HG02642 (cell line): ENCODE results near the gene SNRNP70.
A peak's percentile ranks its signal among the peaks of the same experiment; 100 is the strongest.

Experiments used
- ATAC-seq: cut with Tn5 transposase; IDR thresholded peaks from one replicate; pipeline ENCODE4 v1.9.1; 2021; ENCODE audit warnings: mild to moderate bottlenecking; ENCODE audit not compliant: unreplicated experiment, poor library complexity

Gene SNRNP70

DNA sequence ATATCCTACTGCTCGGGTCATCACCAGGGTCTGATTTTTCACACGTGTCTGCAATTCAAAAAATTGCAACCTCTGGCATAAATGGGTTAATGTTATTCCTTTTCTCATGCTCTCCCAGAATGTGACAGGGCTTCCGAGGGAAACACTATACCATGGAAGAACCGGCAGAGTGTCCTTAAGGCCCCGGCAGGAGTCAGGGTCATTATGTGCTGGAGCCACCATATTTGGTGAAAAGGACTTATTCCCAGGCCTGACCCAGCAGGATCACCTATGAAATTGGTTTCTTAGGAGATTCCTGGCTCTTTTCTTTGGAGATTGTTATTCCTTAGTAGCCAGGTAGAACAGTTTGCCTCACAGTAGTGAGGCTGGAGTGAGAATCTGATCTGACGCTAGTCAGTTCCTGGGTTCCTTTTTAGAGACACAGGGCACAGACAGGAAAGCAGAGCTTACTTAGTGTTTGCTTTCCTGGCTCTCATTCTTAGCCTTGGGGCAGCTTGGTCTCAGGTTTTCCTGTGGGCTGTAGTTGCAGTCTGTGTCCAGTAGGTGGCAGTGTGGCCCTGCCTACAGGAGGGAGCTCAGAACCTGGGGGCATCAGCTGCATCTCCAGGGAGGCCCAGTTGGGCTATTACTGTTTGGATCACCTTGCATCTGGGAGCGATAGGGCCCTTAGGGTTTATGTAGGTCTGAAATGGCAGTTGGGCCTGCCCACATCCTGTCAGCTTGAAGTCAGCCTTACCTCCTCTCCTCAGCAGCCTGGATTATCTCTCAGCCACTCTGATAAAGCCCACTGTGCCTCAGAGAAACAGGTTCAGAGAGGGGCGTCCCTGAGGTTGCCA is 12.4 kb downstream of the SNRNP70 start:
- ATAC-seq, result peak; percentile 47

DNA sequence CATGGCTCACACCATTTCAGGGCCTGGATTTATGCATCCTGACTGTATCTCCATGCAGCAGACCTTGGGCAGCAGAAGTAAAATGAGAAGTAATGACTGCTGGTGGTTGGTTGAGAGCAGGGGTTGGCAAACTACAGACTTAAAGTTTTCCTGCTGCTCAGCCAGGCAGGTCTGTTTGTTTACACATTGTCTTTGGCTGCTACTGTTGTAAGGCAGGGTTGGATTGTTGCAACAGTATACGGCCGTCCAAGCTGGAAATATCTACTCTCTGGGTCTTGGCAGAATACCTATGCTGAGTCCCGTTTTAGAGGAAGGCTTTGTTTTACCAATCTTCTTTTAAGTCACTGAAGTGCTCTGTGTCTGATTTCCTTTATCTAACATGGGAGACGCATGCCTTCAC is 13.5 kb downstream of the SNRNP70 start:
- no peak for ATAC-seq

DNA sequence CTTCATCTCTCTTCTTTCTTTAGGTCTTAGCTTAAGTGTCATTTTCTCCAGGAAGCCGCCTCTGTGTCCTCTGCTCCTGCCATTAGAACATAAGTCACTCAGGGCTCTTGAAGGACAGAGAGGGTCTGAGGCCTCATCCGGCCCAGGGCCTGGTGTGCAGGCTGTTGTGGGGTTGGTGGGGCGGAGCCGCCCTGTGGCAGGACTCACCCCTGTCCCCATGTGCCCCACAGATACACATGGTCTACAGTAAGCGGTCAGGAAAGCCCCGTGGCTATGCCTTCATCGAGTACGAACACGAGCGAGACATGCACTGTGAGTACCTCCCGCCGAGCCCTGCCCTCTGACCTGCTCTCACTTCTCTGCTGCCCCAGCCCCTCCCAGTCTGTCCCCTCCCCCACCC is 15.9 kb downstream of the SNRNP70 start:
- no peak for ATAC-seq

DNA sequence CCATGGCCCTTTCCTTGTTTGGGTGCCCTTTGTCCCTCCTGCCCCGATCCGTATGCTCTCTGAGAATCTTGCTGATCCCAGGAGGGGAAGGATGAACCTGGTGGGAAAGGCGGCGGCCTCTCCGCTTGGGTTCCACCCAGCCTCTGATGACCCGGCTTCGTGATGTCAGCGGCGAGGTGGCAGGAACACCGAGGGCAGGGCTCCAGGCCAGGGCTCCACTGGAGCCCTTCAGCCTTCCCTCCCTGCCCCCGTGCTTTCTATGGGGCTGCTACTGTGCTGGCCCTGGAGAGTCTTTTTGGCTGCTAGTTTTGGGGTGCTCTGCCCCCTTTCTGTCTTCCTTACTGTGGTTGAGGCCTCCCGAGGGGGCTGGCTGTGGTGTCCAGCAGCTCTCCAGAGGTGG is 17.1 kb downstream of the SNRNP70 start:
- no peak for ATAC-seq

DNA sequence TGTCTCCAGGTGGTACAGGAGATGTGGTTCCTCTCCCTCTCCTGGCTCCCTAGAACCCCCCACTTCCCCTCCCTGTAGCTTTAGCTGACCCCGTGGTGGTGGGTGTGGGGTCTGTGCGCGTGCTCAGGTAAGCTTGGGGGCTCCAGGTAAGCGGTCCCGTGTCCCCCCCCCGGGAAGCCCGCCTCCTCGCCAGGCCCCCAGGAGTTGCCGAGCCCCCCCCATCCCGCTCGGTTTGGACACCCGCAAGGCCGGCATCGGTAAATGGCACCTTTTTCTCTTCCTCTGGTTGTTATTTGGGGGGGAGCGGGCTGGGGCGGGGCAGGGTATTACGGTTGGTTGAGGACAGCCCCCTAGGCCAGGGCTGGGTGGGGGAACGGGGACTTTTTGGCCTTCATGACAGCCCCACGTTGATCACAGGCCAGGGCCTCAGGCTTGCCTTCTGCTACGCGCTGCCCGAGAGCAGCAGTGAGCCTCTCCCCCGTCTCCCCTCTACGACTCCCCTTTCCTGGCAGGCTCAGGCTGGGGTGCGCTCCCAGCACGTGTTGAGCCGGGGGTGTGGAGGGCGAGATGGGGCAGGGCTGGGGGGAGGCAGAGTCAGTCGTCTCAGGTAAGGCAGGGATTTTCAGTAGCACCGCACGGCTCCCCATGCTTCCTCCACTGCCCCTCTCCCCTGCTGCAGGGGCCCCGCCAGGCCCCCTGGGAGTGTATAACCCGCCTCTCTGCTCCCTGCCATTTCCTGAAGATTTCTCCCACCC is 18.3 kb downstream of the SNRNP70 start:
- ATAC-seq, result no peak

DNA sequence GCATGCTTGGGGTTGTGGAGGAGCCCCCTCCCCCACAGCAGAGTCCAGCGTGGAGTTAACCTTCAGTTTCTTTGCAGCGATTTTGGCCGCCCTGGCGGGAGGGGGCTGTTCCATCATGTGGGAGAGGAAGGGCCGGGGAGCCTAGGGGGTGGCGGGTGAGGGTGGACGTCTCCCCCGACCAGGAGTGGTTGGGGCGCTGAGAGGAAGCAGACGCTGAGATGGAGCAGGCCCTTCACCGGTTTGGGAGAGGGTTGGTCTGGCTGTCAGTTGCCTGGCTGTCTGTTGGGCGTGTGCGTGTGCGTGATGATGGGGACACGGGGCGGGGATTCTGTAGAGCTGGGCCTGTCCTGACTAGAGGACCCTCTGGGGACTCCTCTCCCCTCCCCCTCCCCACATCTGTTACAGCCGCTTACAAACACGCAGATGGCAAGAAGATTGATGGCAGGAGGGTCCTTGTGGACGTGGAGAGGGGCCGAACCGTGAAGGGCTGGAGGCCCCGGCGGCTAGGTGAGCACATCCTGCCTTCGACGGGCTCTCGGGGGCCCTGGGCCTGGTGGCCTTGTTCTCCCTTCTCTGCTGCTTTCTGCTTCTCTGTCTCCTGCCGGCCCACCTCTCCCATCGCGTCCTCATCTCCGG is 19.1 kb downstream of the SNRNP70 start:
- ATAC-seq, result no peak

DNA sequence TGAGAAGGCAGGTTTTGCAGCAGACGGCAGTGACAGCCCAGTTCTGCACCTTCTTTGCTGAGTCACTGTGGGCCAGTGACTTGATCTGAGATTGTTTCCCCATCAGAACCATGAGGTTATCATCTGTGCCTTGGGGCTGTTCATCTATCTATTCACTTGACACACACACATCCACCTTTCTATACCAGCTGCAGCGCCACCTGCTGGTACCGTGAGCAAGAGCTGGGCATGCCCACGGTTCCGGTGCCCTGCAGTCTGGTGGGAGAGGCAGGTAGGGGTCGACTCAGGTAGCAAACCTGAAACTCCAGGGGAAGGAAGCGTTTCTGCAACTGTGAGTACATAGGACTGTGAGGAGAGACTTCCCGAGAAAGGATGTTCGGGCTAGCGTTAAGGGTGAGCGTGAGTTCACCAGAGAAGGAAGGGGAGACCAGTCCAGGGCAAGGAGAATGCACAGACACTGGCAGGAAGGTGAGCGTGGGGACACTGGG is 21.4 kb downstream of the SNRNP70 start:
- no peak for ATAC-seq

DNA sequence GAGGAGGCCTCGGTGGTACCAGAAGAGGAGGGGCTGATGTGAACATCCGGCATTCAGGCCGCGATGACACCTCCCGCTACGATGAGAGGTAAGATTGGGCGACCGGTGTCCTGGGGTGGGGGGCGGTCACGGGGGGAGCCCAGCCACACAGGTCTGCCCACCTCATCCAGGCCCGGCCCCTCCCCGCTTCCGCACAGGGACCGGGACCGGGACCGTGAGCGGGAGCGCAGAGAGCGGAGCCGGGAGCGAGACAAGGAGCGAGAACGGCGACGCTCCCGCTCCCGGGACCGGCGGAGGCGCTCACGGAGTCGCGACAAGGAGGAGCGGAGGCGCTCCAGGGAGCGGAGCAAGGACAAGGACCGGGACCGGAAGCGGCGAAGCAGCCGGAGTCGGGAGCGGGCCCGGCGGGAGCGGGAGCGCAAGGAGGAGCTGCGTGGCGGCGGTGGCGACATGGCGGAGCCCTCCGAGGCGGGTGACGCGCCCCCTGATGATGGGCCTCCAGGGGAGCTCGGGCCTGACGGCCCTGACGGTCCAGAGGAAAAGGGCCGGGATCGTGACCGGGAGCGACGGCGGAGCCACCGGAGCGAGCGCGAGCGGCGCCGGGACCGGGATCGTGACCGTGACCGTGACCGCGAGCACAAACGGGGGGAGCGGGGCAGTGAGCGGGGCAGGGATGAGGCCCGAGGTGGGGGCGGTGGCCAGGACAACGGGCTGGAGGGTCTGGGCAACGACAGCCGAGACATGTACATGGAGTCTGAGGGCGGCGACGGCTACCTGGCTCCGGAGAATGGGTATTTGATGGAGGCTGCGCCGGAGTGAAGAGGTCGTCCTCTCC is 22.6 kb downstream of the SNRNP70 start:
- ATAC-seq, result no peak

DNA sequence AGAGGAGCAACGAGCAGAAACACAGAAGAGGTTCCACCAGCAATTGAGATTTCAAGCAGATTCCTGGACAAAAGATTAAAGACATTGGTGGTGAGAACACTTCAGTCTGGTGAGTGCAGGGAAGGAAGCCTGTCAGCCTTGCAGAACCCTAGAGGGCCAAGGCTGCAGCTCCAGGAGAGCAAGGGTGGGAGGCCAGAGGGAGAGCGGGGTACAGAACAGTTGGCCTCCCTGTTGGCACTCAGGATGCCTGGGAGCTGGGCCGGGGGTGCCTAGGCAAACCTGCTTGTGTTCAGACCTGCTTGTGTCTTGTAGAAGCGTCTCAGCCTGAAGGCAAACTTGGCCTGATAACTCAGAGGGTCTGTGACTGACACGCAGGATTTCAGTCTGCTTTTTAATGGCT is 23.8 kb downstream of the SNRNP70 start:
- ATAC-seq, result no peak

DNA sequence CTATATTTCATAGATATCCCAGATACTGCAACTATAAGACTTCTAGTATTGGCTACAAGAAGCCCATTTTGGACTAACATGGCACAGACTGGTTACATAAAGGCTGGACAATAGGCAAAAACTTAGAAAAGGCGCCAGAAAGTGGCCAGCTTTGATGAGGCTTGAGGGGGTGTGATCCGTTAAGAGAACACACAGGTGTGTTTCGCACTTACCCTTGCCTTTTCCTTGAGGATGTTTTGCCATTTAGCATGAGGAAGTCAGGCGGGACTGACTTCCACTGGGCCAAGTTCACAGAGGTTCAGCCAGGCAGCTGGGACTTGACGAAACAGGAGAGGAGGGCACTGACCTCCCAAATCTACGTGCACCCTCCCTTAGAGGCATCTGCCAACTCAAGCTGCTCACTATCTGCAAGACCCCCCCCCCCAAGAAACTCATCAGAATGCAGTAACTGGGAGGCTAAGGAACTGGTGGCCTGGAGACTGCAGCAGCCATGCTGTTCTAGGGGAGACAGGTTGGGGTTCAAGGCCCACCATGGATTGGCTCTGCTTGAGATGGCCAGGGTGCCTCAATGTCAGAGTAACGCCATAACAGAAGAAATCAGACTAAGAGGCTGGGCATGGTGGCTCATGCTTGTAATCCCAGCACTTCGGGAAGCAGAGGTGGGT is 24.4 kb downstream of the SNRNP70 start:
- ATAC-seq, result no peak

DNA sequence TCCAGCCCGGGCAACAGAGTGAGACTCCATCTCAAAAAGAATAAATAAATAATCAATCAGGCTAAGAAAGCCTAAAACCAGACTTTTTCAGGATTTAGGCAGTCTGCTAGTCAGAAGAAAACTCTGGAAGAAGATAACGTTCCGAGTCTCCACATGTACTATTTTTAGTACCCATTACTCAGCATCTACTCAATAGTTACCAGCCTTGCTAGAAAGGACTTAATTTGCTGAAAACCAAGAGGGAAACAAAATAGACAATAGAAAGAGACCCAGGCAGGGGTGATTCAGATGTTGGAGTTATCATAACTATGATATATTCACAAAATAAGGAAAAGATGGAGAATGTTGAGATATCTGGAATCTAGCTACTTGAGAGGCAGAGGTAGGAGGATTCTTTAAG is 25.3 kb downstream of the SNRNP70 start:
- ATAC-seq, result no peak

DNA sequence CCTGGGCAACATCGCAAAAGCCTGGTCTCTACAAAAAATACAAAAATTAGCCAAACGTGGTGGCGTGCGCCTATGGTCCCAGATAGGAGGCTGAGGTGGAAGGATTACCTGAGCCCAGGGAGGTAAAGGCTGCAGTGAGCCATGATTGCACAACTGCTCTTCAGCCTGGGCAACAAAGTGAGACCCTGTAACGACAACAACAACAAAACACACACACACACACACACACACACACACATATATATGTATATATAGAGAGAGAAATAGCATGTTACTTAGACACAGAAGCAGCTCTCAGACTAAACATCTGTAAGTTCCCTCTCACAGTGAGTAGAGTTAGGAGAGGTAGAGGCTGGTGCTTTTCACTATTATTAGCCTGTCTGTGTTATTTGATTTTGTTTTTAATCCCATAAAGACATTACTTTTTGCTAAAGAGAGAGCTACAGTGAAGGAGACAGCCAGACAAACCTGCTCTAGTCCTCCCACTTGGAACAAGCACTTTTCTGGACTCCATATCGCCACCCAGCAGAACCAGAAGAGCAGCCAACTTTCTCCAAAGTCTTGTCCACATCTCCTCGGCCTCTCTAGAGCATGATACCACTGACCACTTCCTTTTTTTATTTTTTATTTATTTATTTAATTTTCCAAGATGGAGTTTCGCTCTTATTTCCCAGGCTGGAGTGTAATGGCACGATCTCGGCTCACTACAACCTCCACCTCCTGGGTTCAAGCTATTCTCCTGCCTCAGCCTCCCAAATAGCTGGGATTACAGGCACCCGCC is 26.2 kb downstream of the SNRNP70 start:
- no peak for ATAC-seq

DNA sequence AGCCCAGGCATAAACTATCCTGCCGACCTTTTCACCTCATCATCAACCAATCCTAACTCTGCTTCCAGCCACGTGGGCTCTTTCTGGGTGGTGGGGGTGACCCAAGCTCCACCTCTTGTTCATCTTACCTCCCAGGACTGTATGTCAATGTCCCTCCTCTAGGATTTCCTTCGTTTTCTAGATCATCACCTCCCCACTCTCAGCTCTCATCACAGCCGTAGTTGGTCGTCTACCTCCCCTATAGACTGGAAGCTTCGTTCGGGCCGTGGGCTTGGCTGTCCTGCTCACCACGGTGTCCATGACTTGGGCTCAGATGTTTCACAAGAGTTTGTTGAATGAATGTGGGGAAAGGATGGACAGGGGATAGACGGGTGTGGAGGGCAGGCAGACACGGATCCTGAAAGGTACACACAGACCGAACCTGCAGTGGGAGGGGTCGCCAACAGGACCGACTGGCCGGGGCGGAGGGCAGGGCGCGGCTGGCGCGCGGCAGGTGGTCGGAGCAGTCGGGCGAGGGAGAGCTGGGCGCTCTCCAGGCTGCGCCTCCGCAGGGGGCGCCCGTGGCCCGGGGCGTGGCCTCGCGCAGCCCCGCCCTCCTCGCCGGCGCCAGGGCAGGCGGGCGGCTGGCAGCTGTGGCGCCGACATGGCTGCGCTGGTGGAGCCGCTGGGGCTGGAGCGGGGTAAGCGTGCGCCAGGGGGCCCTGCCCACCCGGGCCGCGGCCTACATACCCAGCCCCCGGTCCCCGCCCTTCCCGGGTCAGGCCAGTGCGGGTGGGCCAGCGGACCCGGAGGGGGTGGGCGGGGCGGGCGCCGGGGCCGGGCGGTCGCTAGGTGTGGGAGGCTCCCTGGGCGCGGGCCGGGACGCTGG is 28.7 kb downstream of the SNRNP70 start, which contains the start of gene LIN7B:
LIN7B (plus strand) TSS at position 609 of the 868 bp plus-strand sequence; CDS start at position 644, 35 bp downstream.
- peak; percentile 50 for ATAC-seq

DNA sequence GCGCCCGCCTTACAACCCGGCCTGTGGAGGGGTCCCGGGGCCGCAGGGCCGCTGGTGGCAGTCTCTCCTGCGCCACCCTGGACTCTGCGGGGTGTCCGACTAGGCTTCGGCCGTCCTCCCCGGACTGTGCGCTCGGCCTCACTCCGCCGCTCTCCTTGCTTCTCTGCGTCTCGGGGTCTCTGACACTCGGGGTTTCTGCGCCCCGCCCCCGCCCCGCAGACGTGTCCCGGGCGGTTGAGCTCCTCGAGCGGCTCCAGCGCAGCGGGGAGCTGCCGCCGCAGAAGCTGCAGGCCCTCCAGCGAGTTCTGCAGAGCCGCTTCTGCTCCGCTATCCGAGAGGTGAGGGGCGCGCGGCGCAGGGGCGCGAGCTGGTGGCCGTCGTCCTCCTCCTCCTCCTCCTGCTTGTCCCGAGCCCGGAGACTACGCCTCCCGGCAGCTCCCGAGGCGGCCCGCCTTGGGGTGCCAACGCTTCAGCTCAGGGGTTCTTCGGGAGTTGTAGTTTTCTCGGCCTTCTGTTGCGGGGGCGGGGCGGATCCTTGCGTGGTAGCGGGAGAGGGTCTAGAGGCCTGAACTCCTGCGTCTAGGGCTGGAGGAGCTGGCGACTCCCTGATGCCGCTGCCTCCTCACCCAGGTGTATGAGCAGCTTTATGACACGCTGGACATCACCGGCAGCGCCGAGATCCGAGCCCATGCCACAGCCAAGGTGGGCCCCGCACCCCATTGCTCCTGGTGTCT is 29.5 kb downstream of the SNRNP70 start:
- no peak for ATAC-seq

DNA sequence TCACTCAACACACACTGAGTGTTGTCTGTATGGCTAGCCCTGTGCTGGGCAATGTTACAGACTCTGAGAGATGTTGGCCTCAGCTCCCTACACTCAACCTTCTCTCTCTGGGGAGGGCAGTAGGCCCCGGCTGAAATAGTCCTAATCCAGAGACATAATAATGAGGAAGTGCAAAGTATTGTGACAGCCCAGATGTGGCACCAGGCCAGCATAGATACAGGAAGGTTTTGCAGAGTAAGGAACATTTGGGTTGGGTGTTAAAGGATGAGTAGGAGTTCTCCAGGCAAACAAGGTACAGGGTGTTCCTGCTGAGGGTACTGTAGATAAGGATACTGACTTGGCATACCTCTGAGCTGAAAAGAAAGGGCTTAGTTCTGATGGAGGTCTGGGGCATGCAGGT is 31.3 kb downstream of the SNRNP70 start:
- no peak for ATAC-seq

DNA sequence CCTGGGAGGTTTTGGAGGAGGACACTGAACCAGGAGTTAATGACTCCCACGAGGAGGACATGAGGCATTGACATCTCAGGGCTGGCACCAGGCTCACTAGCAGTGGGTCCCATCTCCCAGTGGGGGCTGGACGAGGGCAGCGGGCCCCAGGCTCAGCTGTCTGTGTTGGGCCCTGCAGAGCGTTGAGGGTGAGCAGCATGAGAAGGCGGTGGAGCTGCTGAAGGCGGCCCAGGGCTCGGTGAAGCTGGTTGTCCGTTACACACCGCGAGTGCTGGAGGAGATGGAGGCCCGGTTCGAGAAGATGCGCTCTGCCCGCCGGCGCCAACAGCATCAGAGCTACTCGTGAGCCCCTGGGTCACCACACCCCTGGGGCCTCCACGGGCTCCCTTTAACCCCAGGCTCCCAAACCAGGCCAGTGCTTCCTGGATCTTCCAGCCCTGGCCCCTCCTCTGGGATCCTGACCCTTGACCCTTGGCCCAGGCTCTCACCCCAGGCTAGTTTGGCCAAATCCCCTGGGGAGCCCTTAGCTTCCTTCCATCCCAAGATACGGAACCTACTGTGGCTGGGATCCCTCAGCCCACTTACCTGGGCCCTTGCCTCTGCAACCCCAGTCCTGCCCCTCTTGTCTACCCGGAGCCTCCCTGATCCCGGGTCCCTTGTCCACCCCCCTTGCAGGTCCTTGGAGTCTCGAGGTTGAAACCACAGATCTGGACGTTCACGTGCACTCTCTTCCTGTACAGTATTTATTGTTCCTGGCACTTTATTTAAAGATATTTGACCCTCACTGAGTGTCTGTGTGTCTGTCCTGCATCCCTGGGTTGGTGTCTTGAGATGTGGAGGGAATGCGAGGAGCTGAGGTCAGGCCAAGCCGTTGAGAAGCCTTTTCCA is 32.7 kb downstream of the SNRNP70 start:
- no peak for ATAC-seq
